Mucosa of rectum (tissue), 2 donors: Measurements from ENCODE around the gene FAM98C.

Source experiments
- H3K27ac ChIP-seq, 2 donors: one replicate each; pipeline ENCODE4 v1.7.0; 2013; ENCODE audit warnings: inconsistent platforms in 2 of 2, low read depth in 2 of 2, low read length in 2 of 2
- H3K27me3 ChIP-seq, 2 donors: one replicate each; pipeline ENCODE4 v1.7.0; 2013; ENCODE audit warnings: low read length in 2 of 2; ENCODE audit not compliant: control insufficient read depth in 2 of 2, insufficient read depth in 2 of 2
- H3K36me3 ChIP-seq, 2 donors: one replicate each; pipeline ENCODE4 v1.7.0; 2013; ENCODE audit warnings: low read length in 2 of 2; ENCODE audit not compliant: control insufficient read depth in 2 of 2, insufficient read depth in 2 of 2
- H3K4me1 ChIP-seq, 2 donors: one replicate each; pipeline ENCODE4 v1.7.0; 2013; ENCODE audit warnings: low read length in 2 of 2, mild to moderate bottlenecking in 1 of 2; ENCODE audit not compliant: control insufficient read depth in 2 of 2, insufficient read depth in 2 of 2
- H3K4me3 ChIP-seq, 2 donors: one replicate each; pipeline ENCODE4 v1.7.0; 2013; ENCODE audit warnings: low read length in 2 of 2
- H3K9ac ChIP-seq, 2 donors: one replicate each; pipeline ENCODE4 v1.7.0; 2013; ENCODE audit warnings: low read length in 2 of 2, low read depth in 1 of 2, mild to moderate bottlenecking in 1 of 2
- H3K9me3 ChIP-seq, 2 donors: one replicate each; pipeline ENCODE4 v1.7.0; 2013; ENCODE audit warnings: low read length in 2 of 2; ENCODE audit not compliant: control insufficient read depth in 2 of 2
- donor health status: healthy.
- donor health status: Normal muscosa, but diverticular disease.

FAM98C gene

DNA sequence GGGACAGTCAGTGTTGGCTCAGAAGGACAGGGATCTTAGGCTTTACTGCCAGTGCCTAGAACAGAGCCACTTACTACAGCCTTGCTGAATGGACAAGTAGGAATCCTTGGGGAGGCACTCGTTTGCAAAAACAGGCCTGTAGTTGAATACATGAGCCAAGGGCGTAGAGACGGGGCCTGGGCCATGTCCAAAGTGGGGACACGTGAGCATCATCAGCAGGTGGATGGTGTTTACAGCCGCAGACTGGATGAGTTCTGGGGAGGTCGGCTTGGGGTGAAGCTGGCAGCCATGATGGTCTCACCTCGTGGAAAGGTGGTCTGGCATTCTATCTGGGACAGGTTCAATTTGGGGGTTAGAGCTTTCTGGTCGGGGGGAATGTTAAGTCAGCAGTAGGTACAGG lies 48.1 kb downstream of the FAM98C start:
- Histone ChIP-seq H3K9me3 (no peaks in the 10 kb centered on the region), H3K4me3 (no peak overlapping the region), H3K27ac (no peak overlapping the region), H3K27me3 (no peaks in the 10 kb centered on the region), H3K36me3 (no peaks in the 10 kb centered on the region), H3K9ac (no peak overlapping the region), H3K4me1 (no peaks in the 10 kb centered on the region)

DNA sequence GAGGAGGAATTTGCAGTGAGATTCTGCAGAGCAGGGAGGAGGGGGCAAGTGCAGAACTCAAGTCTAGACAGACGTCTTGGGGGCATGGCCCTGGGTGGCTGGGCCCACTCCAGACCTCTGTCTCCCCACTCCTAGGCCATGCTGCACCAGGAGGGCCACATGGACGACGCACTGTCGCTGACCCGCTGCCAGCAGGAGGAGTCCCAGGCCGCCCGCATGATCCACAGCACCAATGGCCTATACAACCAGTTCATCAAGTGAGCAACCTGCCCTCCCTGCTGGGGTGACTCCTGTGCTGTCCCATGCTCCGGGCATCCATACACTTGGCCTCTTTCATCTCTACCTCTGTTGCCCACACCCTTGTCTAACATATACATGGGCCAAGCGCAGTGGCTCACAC lies 48.7 kb downstream of the FAM98C start:
- Histone ChIP-seq H3K4me1 (no peaks in the 10 kb centered on the region), H3K9ac (no peak overlapping the region), H3K36me3 (no peaks in the 10 kb centered on the region), H3K27me3 (no peaks in the 10 kb centered on the region), H3K9me3 (no peaks in the 10 kb centered on the region), H3K4me3 (no peak overlapping the region), H3K27ac (no peak overlapping the region)

DNA sequence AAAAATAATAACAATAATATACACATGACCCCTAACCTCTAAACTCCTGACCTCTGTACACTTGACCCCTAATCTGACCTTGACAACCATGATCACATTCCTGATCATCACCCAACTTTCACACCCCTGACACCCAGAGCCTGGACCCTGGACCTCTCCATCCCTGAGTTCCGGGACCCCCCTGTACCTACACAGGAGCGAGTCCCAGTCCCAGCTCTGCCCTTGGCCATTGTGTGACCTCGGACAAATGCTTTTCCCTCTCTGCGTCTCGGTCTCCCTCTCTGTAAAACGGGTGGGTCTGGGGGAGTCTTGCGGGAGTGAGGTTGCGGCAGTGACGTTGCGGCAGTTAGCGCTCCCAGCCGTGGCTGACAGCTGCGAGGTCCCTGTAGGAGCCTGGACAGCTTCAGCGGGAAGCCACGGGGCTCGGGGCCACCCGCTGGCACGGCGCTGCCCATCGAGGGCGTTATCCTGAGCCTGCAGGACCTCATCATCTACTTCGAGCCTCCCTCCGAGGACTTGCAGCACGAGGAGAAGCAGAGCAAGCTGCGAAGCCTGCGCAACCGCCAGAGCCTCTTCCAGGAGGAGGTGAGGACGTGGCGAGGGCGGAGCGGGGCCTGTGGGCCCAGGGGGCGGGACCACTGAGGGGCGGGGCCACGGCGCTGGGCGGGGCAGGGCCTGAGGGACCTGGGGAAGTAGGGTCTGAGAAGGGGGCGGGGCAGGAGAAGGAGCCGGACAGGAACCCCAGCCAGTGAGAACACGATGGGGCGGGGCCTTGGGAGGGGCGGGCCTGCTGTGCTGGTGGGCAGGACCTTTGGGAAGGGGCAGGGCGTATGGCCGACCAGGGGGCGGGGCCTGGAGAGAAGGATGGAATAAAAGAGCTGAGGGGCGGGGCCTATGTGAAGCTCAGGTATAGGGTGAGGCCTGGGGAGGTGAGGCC lies 49.8 kb downstream of the FAM98C start:
- Histone ChIP-seq H3K9me3 (no peaks in the 10 kb centered on the region), H3K27ac (no peak overlapping the region), H3K9ac (no peak overlapping the region), H3K4me3 (no peak overlapping the region), H3K36me3 (no peaks in the 10 kb centered on the region), H3K4me1 (no peaks in the 10 kb centered on the region), H3K27me3 (no peaks in the 10 kb centered on the region)

DNA sequence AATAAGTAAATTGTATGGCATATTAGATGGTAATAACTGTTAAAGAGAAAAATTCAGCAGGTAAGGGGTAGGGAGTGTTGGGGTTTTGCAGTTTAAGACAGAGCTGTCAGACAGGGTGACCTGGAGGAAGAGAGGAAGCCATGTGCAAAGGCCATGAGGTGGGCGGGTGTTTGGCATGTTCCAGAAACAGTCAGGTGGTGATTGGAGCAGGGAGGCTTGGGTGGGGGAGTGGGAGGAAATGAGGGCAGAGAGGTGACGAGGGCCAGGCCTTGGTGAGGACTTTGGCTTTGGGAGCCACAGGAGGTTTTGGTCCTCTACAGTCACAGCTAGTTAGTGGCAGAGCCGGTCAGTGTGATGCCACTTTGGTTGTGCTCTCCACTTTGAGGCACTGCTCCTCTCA lies 50.7 kb downstream of the FAM98C start:
- no peaks in the 10 kb centered on the region for H3K27me3 ChIP-seq
- H3K4me1 ChIP-seq, result no peaks in the 10 kb centered on the region
- H3K9me3 ChIP-seq, result no peaks in the 10 kb centered on the region
- no peak overlapping the region for H3K4me3 ChIP-seq
- H3K27ac ChIP-seq, result no peak overlapping the region
- H3K36me3 ChIP-seq, result no peaks in the 10 kb centered on the region
- H3K9ac ChIP-seq, result no peak overlapping the region

DNA sequence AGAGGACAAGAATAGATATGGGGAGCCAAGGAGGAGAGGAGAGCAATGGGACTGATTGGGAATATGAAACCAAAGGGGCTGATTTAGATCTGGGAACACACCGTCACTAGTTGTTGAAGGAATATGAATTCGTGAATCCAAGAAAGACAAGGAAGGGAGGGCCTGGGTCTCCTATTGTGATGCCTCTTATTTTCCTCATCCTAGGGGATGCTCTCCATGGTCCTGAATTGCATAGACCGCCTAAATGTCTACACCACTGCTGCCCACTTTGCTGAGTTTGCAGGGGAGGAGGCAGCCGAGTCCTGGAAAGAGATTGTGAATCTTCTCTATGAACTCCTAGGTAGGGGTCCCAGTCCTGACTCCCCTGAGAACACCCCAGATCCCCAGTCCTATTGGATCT lies 52.1 kb downstream of the FAM98C start:
- no peak overlapping the region for H3K4me3 ChIP-seq
- H3K27me3 ChIP-seq, result no peaks in the 10 kb centered on the region
- no peaks in the 10 kb centered on the region for H3K4me1 ChIP-seq
- no peaks in the 10 kb centered on the region for H3K9me3 ChIP-seq
- no peak overlapping the region for H3K27ac ChIP-seq
- no peaks in the 10 kb centered on the region for H3K36me3 ChIP-seq
- H3K9ac ChIP-seq, result no peak overlapping the region

DNA sequence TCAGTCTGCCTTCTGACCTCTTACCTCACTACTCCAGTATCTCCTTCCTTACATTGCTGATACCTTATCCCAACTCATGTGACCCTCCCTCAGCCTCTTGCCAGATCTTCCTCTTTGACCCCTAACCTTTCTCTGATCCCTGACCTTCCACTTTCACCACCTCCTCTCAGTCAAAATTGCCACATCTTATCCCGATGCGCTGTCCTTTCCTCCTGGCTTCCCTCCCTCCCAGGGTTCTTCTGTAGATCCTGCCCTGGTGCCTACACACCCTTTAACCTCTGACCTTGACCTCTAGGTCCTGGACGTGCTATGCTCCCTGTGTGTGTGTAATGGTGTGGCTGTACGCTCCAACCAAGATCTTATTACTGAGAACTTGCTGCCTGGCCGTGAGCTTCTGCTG lies 54.3 kb downstream of the FAM98C start:
- Histone ChIP-seq H3K27me3 (no peaks in the 10 kb centered on the region), H3K9me3 (no peaks in the 10 kb centered on the region), H3K36me3 (no peaks in the 10 kb centered on the region), H3K4me1 (no peaks in the 10 kb centered on the region), H3K9ac (no peak overlapping the region), H3K27ac (no peak overlapping the region), H3K4me3 (no peak overlapping the region)

DNA sequence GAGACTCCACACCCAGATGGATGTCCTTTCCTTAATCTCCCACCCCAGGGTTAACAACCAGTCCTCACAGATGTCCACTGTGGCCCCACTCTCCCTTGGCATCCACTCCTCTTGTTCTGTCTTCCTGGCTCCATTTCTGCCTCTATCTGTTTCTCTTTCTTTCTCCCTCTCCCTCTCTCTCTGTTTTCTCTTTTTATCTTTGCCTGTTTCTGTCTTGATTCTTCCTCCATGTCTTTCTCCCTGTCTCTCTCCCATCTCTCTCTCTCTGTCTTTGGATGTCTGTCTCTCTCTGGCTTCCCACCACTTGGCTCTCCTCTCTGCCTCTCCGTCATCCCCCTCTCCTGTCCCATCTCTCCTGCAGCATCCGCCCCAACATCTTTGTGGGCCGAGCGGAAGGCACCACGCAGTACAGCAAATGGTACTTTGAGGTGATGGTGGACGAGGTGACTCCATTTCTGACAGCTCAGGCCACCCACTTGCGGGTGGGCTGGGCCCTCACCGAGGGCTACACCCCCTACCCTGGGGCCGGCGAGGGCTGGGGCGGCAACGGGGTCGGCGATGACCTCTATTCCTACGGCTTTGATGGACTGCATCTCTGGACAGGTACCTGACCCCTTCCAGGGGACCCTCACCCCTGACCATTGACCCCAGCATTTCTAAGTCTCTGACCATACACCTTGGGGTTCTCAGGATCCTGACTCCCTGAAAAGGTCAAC lies 55.0 kb downstream of the FAM98C start:
- no peaks in the 10 kb centered on the region for H3K27me3 ChIP-seq
- H3K9ac ChIP-seq, result no peak overlapping the region
- no peaks in the 10 kb centered on the region for H3K4me1 ChIP-seq
- no peak overlapping the region for H3K27ac ChIP-seq
- H3K4me3 ChIP-seq, result no peak overlapping the region
- H3K9me3 ChIP-seq, result no peaks in the 10 kb centered on the region
- H3K36me3 ChIP-seq, result no peaks in the 10 kb centered on the region
